Type B pancreatic cell (in vitro differentiated cells): Measurements from ENCODE around the gene ATL2. TPM values are rescaled to one million over a fixed set of nuclear protein-coding genes. Genes with fewer than 3 reads are reported as not detected.

Experiments used
- DNase-seq: peaks from one replicate; pipeline ENCODE4 v3.0.0; 2021; ENCODE audit warnings: mixed read lengths; ENCODE audit not compliant: unreplicated experiment; ENCODE audit errors: extremely low spot score
- H3K27ac Mint-ChIP-seq: 2 replicates; pipeline ENCODE4 v1.8.0; 2021; ENCODE audit warnings: mild to moderate bottlenecking, mixed read lengths
- H3K27me3 Mint-ChIP-seq: 2 replicates; pipeline ENCODE4 v1.8.0; 2021; ENCODE audit warnings: mixed read lengths
- H3K36me3 Mint-ChIP-seq: 2 replicates; pipeline ENCODE4 v1.8.0; 2021; ENCODE audit warnings: mixed read lengths
- H3K4me1 Mint-ChIP-seq: one replicate; pipeline ENCODE4 v1.8.0; 2021; ENCODE audit warnings: mixed read lengths; ENCODE audit not compliant: unreplicated experiment
- H3K4me3 Mint-ChIP-seq: 2 replicates; pipeline ENCODE4 v1.8.0; 2021; ENCODE audit warnings: mild to moderate bottlenecking, mixed read lengths
- H3K9me3 Mint-ChIP-seq: 2 replicates; pipeline ENCODE4 v1.8.0; 2021; ENCODE audit warnings: mixed read lengths
- CTCF ChIP-seq: fragments of 200-600 bp; sonication (generic); conservative IDR thresholded peaks from 2 replicates; pipeline ENCODE4 v1.5.0; 2021; ENCODE audit warnings: antibody characterized with exemption, mild to moderate bottlenecking
- long read RNA-seq: library from polyadenylated mRNA; unstranded; transcript quantifications from one replicate; pipeline ENCODE4 v2.0.0, GENCODE V29; 2020
- total RNA-seq: library from RNA; stranded (reverse); gene quantifications from 2 replicates; pipeline ENCODE4 v1.2.1, GENCODE V29; 2021; ENCODE audit warnings: low replicate concordance

Gene ATL2
- total RNA-seq = 56.4 and 62.6 TPM in 2 replicates
- long read RNA-seq, transcript ATL2-201 (13 exons, 2,868 nt) = major isoform, 51 of 82 reads
- long read RNA-seq, partial matches to known transcripts = 12 of 82 reads
- long read RNA-seq, other reads (novel, unspliced or antisense) = 16 of 82 reads

DNA sequence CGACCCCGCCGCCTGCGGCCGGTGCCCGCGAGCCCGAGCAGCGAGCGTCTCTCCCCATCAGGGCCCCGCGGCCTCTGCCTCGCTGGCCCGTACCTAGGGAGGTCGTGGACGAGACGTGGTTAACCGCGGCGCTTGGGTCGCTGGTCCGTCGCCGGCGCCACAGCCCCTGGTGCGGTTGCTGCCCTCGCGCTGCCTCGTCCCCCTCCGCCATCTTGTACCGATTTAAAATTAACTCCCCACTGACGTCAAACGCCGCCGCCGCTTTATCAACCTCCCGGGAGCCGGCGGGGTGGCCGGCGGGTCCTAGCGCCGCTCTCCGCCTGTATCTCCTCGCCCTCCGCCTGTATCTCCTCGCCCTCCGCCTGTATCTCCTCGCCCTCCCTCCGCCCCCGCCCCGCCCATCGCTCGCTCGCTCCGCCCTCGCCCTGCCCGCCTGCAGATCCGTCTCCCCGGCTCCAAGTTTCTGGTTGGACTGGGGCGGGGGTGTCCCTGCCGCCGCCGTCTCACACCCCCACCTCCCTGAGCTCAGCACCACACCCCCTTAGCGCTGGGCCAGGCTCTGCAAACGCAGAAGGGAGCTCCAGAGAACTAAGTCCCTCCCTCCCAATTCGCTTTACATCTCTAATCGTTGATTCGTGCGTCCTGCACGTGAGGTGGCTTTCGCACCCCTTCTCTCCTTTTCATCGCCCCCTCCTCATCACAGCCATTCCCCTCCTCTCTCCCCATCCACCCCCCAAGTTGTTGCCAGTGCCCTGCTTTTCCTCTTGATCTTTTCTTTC is at the start of gene ATL2:
TSS of gene ATL2 (minus strand) at position 224 of the 779 bp plus-strand sequence. CDS start at position 211, 13 bp downstream.
- Mint-ChIP-seq H3K27me3 (no peaks in the 10 kb centered on the region), H3K36me3 (no peaks in the 10 kb centered on the region), H3K4me1 (peaks cover 59% of the 10 kb centered on the region), H3K27ac (peak within 1 kb of the TSS; percentile 89), H3K4me3 (peak within 1 kb of the TSS; percentile 95), H3K9me3 (no peaks in the 10 kb centered on the region)
- no peak for TF ChIP-seq CTCF
- DNase-seq = peak; percentile 95

- H3K4me1 Mint-ChIP-seq = peaks cover 8% of the 10 kb centered on the region
- no peak overlapping the region for H3K27ac Mint-ChIP-seq
- H3K4me3 Mint-ChIP-seq = no peak overlapping the region
- no peaks in the 10 kb centered on the region for H3K27me3 Mint-ChIP-seq
- H3K36me3 Mint-ChIP-seq = no peaks in the 10 kb centered on the region
- peaks cover 9% of the 10 kb centered on the region for H3K9me3 Mint-ChIP-seq
- no peak for TF ChIP-seq CTCF
- no peak for DNase-seq
Observed at GRCh38 chr2:38423763-38424162, 46.7 kb upstream of the ATL2 start.

DNA sequence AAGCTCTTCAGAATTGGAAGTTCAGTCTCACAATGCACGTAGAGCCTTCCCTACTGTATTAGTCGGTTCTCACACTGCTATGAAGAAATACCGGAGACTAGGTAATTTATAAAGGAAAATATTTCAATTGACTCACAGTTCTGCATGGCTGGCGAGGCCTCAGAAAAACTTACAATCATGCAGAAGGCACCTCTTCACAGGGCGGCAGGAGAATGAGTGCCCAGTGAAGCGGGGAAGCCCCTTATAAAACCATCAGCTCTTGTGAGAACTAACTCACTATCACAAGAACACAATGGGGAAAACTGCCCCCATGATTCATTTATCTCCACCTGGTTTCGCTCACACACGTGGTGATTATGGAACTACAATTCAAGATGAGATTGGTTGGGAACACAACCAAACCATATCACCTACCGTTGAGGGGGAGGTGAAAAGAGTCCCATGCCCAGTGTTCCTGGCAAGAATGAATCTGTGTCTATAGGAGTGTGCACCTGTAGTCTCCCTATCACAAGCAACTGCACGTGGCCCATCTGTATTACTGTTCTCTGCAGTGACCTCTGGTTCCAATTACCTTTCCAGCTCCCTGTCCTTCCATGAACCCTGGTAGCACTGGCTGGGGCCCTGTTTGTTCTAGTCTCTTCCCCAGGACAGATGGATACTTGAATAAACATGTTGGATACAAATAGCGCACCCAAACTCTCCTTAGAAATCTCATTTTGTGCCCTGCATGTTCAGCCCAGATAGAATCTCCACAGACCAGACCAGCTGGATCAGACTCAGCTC is 44.4 kb upstream of the ATL2 start:
- peaks cover 9% of the 10 kb centered on the region for H3K9me3 Mint-ChIP-seq
- H3K4me1 Mint-ChIP-seq = peaks cover 6% of the 10 kb centered on the region
- no peaks in the 10 kb centered on the region for H3K27me3 Mint-ChIP-seq
- H3K27ac Mint-ChIP-seq = no peak overlapping the region
- H3K4me3 Mint-ChIP-seq = no peak overlapping the region
- no peak for TF ChIP-seq CTCF
- H3K36me3 Mint-ChIP-seq = no peaks in the 10 kb centered on the region
- DNase-seq = no peak

GRCh38 chr2:38419499-38419898 is 42.4 kb upstream of the ATL2 start:
- Mint-ChIP-seq H3K36me3 (no peaks in the 10 kb centered on the region), H3K9me3 (peaks cover 9% of the 10 kb centered on the region), H3K4me3 (no peak overlapping the region), H3K27me3 (no peaks in the 10 kb centered on the region), H3K27ac (no peak overlapping the region), H3K4me1 (peaks cover 6% of the 10 kb centered on the region)
- DNase-seq = no peak
- TF ChIP-seq CTCF = no peak

DNA sequence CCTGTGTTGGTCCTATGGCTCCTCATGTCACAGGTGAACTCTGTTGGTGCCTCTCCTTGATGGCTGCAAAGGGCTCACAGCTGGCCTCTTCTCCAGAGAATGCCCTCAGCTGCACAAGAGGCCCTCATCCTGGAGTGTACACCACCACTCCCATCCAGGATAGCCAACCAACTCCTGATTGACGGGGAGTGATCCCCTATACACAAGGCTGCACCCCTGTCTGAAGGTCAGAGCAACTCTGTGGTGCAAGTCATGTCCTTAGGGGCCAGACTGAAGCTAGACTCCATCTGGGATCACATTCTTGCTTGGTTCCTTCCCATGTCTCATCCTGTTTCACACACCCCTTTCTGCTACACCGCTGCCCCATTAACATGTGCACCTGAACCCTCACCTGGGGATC is 41.7 kb upstream of the ATL2 start:
- peaks cover 6% of the 10 kb centered on the region for H3K4me1 Mint-ChIP-seq
- peaks cover 9% of the 10 kb centered on the region for H3K9me3 Mint-ChIP-seq
- H3K4me3 Mint-ChIP-seq = no peak overlapping the region
- DNase-seq = no peak
- H3K36me3 Mint-ChIP-seq = no peaks in the 10 kb centered on the region
- no peak overlapping the region for H3K27ac Mint-ChIP-seq
- H3K27me3 Mint-ChIP-seq = no peaks in the 10 kb centered on the region
- no peak for TF ChIP-seq CTCF
